Measurements from ENCODE around the gene FAM168A. TPM values are rescaled to one million over a fixed set of nuclear protein-coding genes. Genes with fewer than 3 reads are reported as not detected.

Gene FAM168A
- total RNA-seq, 1 donor from 2014 or later, result 28.4 TPM

GRCh38 chr11:73519266-73519665 is 78.6 kb downstream of the FAM168A start:
- Histone ChIP-seq H3K4me1 (peaks cover 16% of the 10 kb centered on the region), H3K27ac (replicated peaks) (no peak overlapping the region), H3K9me3 (replicated peaks) (no peaks in the 10 kb centered on the region), H3K4me3 (no peak overlapping the region), H3K27me3 (ENCODE audit: low read depth) (no peaks in the 10 kb centered on the region), H3K36me3 (no peaks in the 10 kb centered on the region)
- no peak for DNase-seq
- no peak for TF ChIP-seq CTCF (IDR thresholded peaks at IDR 0.05; ENCODE audit: borderline replicate concordance)
- intact Hi-C loops (cut with micrococcal nuclease), result no loop called here

- Histone ChIP-seq H3K9me3 (replicated peaks) (no peaks in the 10 kb centered on the region), H3K4me1 (peaks cover 16% of the 10 kb centered on the region), H3K4me3 (no peak overlapping the region), H3K27ac (replicated peaks) (no peak overlapping the region), H3K36me3 (no peaks in the 10 kb centered on the region), H3K27me3 (ENCODE audit: low read depth) (no peaks in the 10 kb centered on the region)
- intact Hi-C loops (cut with micrococcal nuclease), result no loop called here
- TF ChIP-seq CTCF (IDR thresholded peaks at IDR 0.05; ENCODE audit: borderline replicate concordance), result no peak
- DNase-seq, result no peak
These were observed 79.7 kb downstream of the FAM168A start for GRCh38 chr11:73518195-73518594.

GRCh38 chr11:73516080-73516479 is 81.8 kb downstream of the FAM168A start:
- Histone ChIP-seq H3K9me3 (replicated peaks) (no peaks in the 10 kb centered on the region), H3K27ac (replicated peaks) (no peak overlapping the region), H3K36me3 (no peaks in the 10 kb centered on the region), H3K4me1 (peaks cover 21% of the 10 kb centered on the region), H3K27me3 (ENCODE audit: low read depth) (no peaks in the 10 kb centered on the region), H3K4me3 (no peak overlapping the region)
- intact Hi-C loops (cut with micrococcal nuclease), result no loop called here
- no peak for TF ChIP-seq CTCF (IDR thresholded peaks at IDR 0.05; ENCODE audit: borderline replicate concordance)
- DNase-seq, result no peak

- intact Hi-C loops (cut with micrococcal nuclease), result no loop called here
- Histone ChIP-seq H3K4me3 (no peak overlapping the region), H3K9me3 (replicated peaks) (no peaks in the 10 kb centered on the region), H3K27me3 (ENCODE audit: low read depth) (no peaks in the 10 kb centered on the region), H3K4me1 (peaks cover 12% of the 10 kb centered on the region), H3K36me3 (no peaks in the 10 kb centered on the region), H3K27ac (replicated peaks) (no peak overlapping the region)
- no peak for DNase-seq
- TF ChIP-seq CTCF (IDR thresholded peaks at IDR 0.05; ENCODE audit: borderline replicate concordance), result no peak
These were observed 84.2 kb downstream of the FAM168A start for GRCh38 chr11:73513707-73514106.

GRCh38 chr11:73510877-73511276 is 87.0 kb downstream of the FAM168A start:
- DNase-seq, result no peak
- Histone ChIP-seq H3K27ac (replicated peaks) (no peak overlapping the region), H3K36me3 (no peaks in the 10 kb centered on the region), H3K27me3 (ENCODE audit: low read depth) (no peaks in the 10 kb centered on the region), H3K4me3 (no peak overlapping the region), H3K9me3 (replicated peaks) (no peaks in the 10 kb centered on the region), H3K4me1 (peaks cover 12% of the 10 kb centered on the region)
- TF ChIP-seq CTCF (IDR thresholded peaks at IDR 0.05; ENCODE audit: borderline replicate concordance), result no peak
- intact Hi-C loops (cut with micrococcal nuclease), result no loop called here

- Histone ChIP-seq H3K9me3 (replicated peaks) (no peaks in the 10 kb centered on the region), H3K4me1 (peaks cover 12% of the 10 kb centered on the region), H3K36me3 (no peaks in the 10 kb centered on the region), H3K27ac (replicated peaks) (no peak overlapping the region), H3K27me3 (ENCODE audit: low read depth) (no peaks in the 10 kb centered on the region), H3K4me3 (no peak overlapping the region)
- DNase-seq, result no peak
- no peak for TF ChIP-seq CTCF (IDR thresholded peaks at IDR 0.05; ENCODE audit: borderline replicate concordance)
- intact Hi-C loops (cut with micrococcal nuclease), result no loop called here
These were observed 87.8 kb downstream of the FAM168A start for GRCh38 chr11:73510106-73510505.

All from left ventricle myocardium inferior (tissue), 1 donor.